Mesenchymal stem cell (in vitro differentiated cells and primary cell): ENCODE results near the gene SLC9A2.

Experiments used
- DNase-seq: peaks from one replicate; pipeline ENCODE4 v3.0.0-alpha.2; 2013
- H2AFZ ChIP-seq: one replicate; pipeline ENCODE4 v1.6.1; 2013; ENCODE audit warnings: low read depth, mild to moderate bottlenecking, control low read depth, inconsistent platforms, low read length, moderate library complexity
- H2AK5ac ChIP-seq: 2 replicates; pipeline ENCODE4 v1.6.1; 2013; ENCODE audit warnings: low read length, moderate library complexity, mild to moderate bottlenecking, inconsistent platforms; ENCODE audit not compliant: severe bottlenecking
- H2BK120ac ChIP-seq: one replicate; pipeline ENCODE4 v1.6.1; 2013; ENCODE audit warnings: low read depth, mild to moderate bottlenecking, inconsistent platforms, low read length, moderate library complexity
- H2BK12ac ChIP-seq, 2 experiments: one replicate each; pipeline ENCODE4 v1.6.1; 2013; ENCODE audit warnings: inconsistent platforms in 2 of 2, low read length in 2 of 2, mild to moderate bottlenecking in 2 of 2, moderate library complexity in 2 of 2, control low read depth in 1 of 2
- H2BK15ac ChIP-seq: one replicate; pipeline ENCODE4 v1.6.1; 2013; ENCODE audit warnings: mild to moderate bottlenecking, low read depth, inconsistent platforms; ENCODE audit not compliant: poor library complexity, severe bottlenecking
- H2BK5ac ChIP-seq: 2 replicates; pipeline ENCODE4 v1.6.1; 2013; ENCODE audit warnings: low read depth, mild to moderate bottlenecking, low read length, control low read depth, inconsistent platforms; ENCODE audit not compliant: poor library complexity, severe bottlenecking
- H3K14ac ChIP-seq, 2 experiments: one replicate each; pipeline ENCODE4 v1.6.1; 2013; ENCODE audit warnings: inconsistent platforms in 2 of 2, low read length in 2 of 2, control low read depth in 1 of 2, mild to moderate bottlenecking in 1 of 2, moderate library complexity in 1 of 2
- H3K18ac ChIP-seq, 2 experiments: one replicate each; pipeline ENCODE4 v1.6.1; 2013; ENCODE audit warnings: inconsistent platforms in 2 of 2, low read length in 2 of 2, control low read depth in 1 of 2, low read depth in 1 of 2, mild to moderate bottlenecking in 1 of 2
- H3K23ac ChIP-seq, 2 experiments: one replicate each; pipeline ENCODE4 v1.6.1; 2013; ENCODE audit warnings: inconsistent platforms in 2 of 2, low read length in 2 of 2, mild to moderate bottlenecking in 2 of 2, moderate library complexity in 2 of 2, control low read depth in 1 of 2
- H3K27ac ChIP-seq: 2 replicates; pipeline ENCODE4 v1.5.1; 2013; ENCODE audit warnings: mild to moderate bottlenecking, moderate library complexity, low read length, control low read depth, inconsistent platforms; ENCODE audit not compliant: poor library complexity, severe bottlenecking
- H3K27me3 ChIP-seq, 2 experiments: 2 replicates each; pipeline versions ENCODE4 v1.6.1 to v1.7.0; 2013; ENCODE audit warnings: low read length in 2 of 2, mild to moderate bottlenecking in 2 of 2, moderate library complexity in 2 of 2, control low read depth in 1 of 2, inconsistent platforms in 1 of 2; ENCODE audit not compliant: control insufficient read depth in 1 of 2, insufficient read depth in 1 of 2
- H3K36me3 ChIP-seq, 2 experiments: 2 replicates each; pipeline versions ENCODE4 v1.6.1 to v1.7.0; 2013; ENCODE audit warnings: low read length in 2 of 2, control low read depth in 1 of 2, inconsistent platforms in 1 of 2, low read depth in 1 of 2, mild to moderate bottlenecking in 1 of 2; ENCODE audit not compliant: insufficient read depth in 2 of 2, control insufficient read depth in 1 of 2
- H3K4ac ChIP-seq, 2 experiments: one replicate each; pipeline ENCODE4 v1.6.1; 2013; ENCODE audit warnings: inconsistent platforms in 2 of 2, low read length in 2 of 2, mild to moderate bottlenecking in 2 of 2, moderate library complexity in 2 of 2, control low read depth in 1 of 2, low read depth in 1 of 2
- H3K4me1 ChIP-seq: 2 replicates; pipeline ENCODE4 v1.6.1; 2013; ENCODE audit warnings: low read depth, low read length, control low read depth; ENCODE audit not compliant: control insufficient read depth, insufficient read depth
- H3K4me2 ChIP-seq: 2 replicates; pipeline ENCODE4 v1.6.1; 2013; ENCODE audit warnings: low read length, mild to moderate bottlenecking, inconsistent platforms; ENCODE audit not compliant: poor library complexity, severe bottlenecking
- H3K4me3 ChIP-seq, 2 experiments: 2 replicates each; pipeline versions ENCODE4 v1.5.1 to v1.7.0; 2013; ENCODE audit warnings: low read length in 2 of 2, mild to moderate bottlenecking in 2 of 2, control low read depth in 1 of 2, low read depth in 1 of 2; ENCODE audit not compliant: insufficient read depth in 1 of 2
- H3K79me1 ChIP-seq: replicated peaks from 2 replicates; pipeline ENCODE4 v1.6.1; 2013; ENCODE audit warnings: mild to moderate bottlenecking, control low read depth, low read length, inconsistent platforms; ENCODE audit not compliant: poor library complexity, severe bottlenecking
- H3K9ac ChIP-seq: 2 replicates; pipeline ENCODE4 v1.7.0; 2013; ENCODE audit warnings: mild to moderate bottlenecking, low read length, moderate library complexity
- H3K9me3 ChIP-seq: 2 replicates; pipeline ENCODE4 v1.7.0; 2013; ENCODE audit warnings: mild to moderate bottlenecking, low read length; ENCODE audit not compliant: control insufficient read depth
- H4K8ac ChIP-seq: one replicate; pipeline ENCODE4 v1.6.1; 2013; ENCODE audit warnings: inconsistent platforms, mild to moderate bottlenecking, low read length, moderate library complexity
- H4K91ac ChIP-seq: one replicate; pipeline ENCODE4 v1.6.1; 2013; ENCODE audit warnings: mild to moderate bottlenecking, low read length, inconsistent platforms

Gene SLC9A2

DNA sequence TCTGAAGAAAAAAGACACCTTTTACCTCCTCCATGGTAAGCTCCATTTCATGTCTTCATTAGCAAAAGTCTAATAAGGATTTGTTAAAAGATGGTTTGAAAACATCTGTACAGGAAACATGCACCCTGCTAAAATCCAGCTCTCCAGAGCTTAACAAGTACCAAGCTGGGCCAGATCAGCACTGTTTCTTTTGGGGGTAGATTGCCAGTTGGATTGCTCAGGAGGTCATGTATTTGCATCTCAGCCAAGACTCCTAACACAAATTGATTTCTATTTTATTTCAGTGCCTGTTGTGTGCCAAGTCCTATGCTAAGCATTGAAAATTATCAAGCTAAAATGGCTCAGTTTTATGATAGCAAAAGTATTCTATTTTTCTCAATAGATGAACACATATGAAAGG is 139.1 kb downstream of the SLC9A2 start:
- no peak overlapping the region for H4K8ac ChIP-seq
- no peak overlapping the region for H2AFZ ChIP-seq
- H3K9me3 ChIP-seq = no peaks in the 10 kb centered on the region
- H3K4me2 ChIP-seq = no peak overlapping the region
- no peak overlapping the region for H3K27ac ChIP-seq
- no peak overlapping the region for H2BK15ac ChIP-seq
- H3K23ac ChIP-seq = no peak overlapping the region
- H3K18ac ChIP-seq = no peak overlapping the region
- no peak overlapping the region for H3K14ac ChIP-seq
- peaks cover 4% of the 10 kb centered on the region for H3K79me1 ChIP-seq
- no peak overlapping the region for H2BK5ac ChIP-seq
- H3K4ac ChIP-seq = no peak overlapping the region
- H2BK12ac ChIP-seq = no peak overlapping the region
- no peak overlapping the region for H3K9ac ChIP-seq
- H4K91ac ChIP-seq = no peak overlapping the region
- no peaks in the 10 kb centered on the region for H3K4me1 ChIP-seq
- no peaks in the 10 kb centered on the region for H3K27me3 ChIP-seq
- H3K4me3 ChIP-seq = no peak overlapping the region
- no peak for DNase-seq
- no peaks in the 10 kb centered on the region for H3K36me3 ChIP-seq
- H2AK5ac ChIP-seq = no peak overlapping the region
- H2BK120ac ChIP-seq = no peak overlapping the region
